A549 (cell line): Measurements from ENCODE around the gene BMAL1. TPM values are rescaled to one million over a fixed set of nuclear protein-coding genes. Genes with fewer than 3 reads are reported as not detected.

Experiments used
- ATAC-seq, 2 experiments: fragments of 200-7000 bp in 1 of 2; fragments of >200 bp in 1 of 2; cut with Nextera tagmentation in 1 of 2; cut with Tn5 transposase in 1 of 2; 3 replicates each; pipeline versions ENCODE4 v1.8.0 to v1.9.1; 2018 to 2020; ENCODE audit warnings: mild to moderate bottlenecking in 1 of 2, moderate library complexity in 1 of 2
- CTCF ChIA-PET: fragments of 300-600 bp; sonication (Branson Sonifier 250); formaldehyde crosslinking; extraction: SDS; loops from one replicate; lab custom pipeline; 2021; ENCODE audit warnings: antibody characterized with exemption, inconsistent platforms; lab: Yijun Ruan, JAX
- POLR2A ChIA-PET: fragments of 350-600 bp; formaldehyde crosslinking; extraction: SDS; loops from one replicate; lab custom pipeline; 2021; ENCODE audit warnings: antibody characterized with exemption, inconsistent platforms; lab: Yijun Ruan, JAX
- DNase-seq, 2 experiments: peaks; one replicate each; pipeline versions ENCODE4 v3.0.0 to v3.0.0-alpha.2; 2011 to 2016; ENCODE audit warnings: low read depth in 1 of 2, low spot score in 1 of 2
- FAIRE-seq: peaks from 2 replicates; lab custom pipeline; 2011; peaks lifted over from hg19 to GRCh38; lab: Jason Lieb, UNC
- H3K27ac ChIP-seq, 2 experiments: fragments of >200 bp; sonication (Bioruptor Twin); formaldehyde crosslinking; 3 replicates each; pipeline ENCODE4 v1.5.1; 2016 to 2017
- H3K4me1 ChIP-seq: fragments of >200 bp; sonication (Bioruptor Twin); formaldehyde crosslinking; 3 replicates; pipeline ENCODE4 v1.6.1; 2016
- H3K4me2 ChIP-seq: fragments of >200 bp; sonication (Bioruptor Twin); formaldehyde crosslinking; 3 replicates; pipeline ENCODE4 v1.6.1; 2016
- H3K4me3 ChIP-seq: fragments of >200 bp; sonication (Bioruptor Twin); formaldehyde crosslinking; 3 replicates; pipeline ENCODE4 v1.5.1; 2016
- H3K9me3 ChIP-seq: fragments of >200 bp; sonication (Bioruptor Twin); formaldehyde crosslinking; 3 replicates; pipeline ENCODE4 v1.6.1; 2016
- BHLHE40 ChIP-seq: IDR thresholded peaks from 2 replicates; pipeline ENCODE4 v1.6.1; 2012; ENCODE audit warnings: low read depth, low read length, inconsistent platforms
- CBX8 ChIP-seq: fragments of 200-600 bp; sonication (generic); IDR thresholded peaks from 2 replicates; pipeline ENCODE4 v1.6.1; 2016
- CEBPB ChIP-seq, 2 experiments: fragments of >200 bp in 1 of 2; sonication (Bioruptor Twin) in 1 of 2; formaldehyde crosslinking in 1 of 2; IDR thresholded peaks; 2 replicates each; pipeline ENCODE4 v1.6.1; 2012 to 2016
- EP300 ChIP-seq, 2 experiments: fragments of >200 bp; sonication (Bioruptor Twin); formaldehyde crosslinking; IDR thresholded peaks; 2 replicates in 1 of 2; 3 replicates in 1 of 2; pipeline ENCODE4 v1.6.1; 2016 to 2017
- ESRRA ChIP-seq: fragments of 150-350 bp; IDR thresholded peaks from 2 replicates; pipeline ENCODE4 v1.6.1; 2014; ENCODE audit warnings: mild to moderate bottlenecking, low read length, borderline replicate concordance
- FOSB ChIP-seq: fragments of 250-450 bp; sonication (Bioruptor Pico); IDR thresholded peaks from 2 replicates; pipeline ENCODE4 v1.5.0; 2020; ENCODE audit warnings: mild to moderate bottlenecking, moderate library complexity
- FOXS1 ChIP-seq: fragments of 250-450 bp; sonication (Bioruptor Pico); IDR thresholded peaks from 2 replicates; pipeline ENCODE4 v1.5.0; 2020; ENCODE audit warnings: mild to moderate bottlenecking, moderate library complexity
- HOXB5 ChIP-seq: fragments of 250-450 bp; sonication (Bioruptor Pico); IDR thresholded peaks from 2 replicates; pipeline ENCODE4 v1.5.0; 2020; ENCODE audit warnings: mild to moderate bottlenecking, moderate library complexity
- JUN ChIP-seq, 2 experiments: fragments of >200 bp; sonication (Bioruptor Twin); formaldehyde crosslinking; IDR thresholded peaks; 2 replicates in 1 of 2; 3 replicates in 1 of 2; pipeline ENCODE4 v1.6.1; 2016 to 2017
- KDM1A ChIP-seq: fragments of 200-600 bp; sonication (generic); IDR thresholded peaks from 2 replicates; pipeline ENCODE4 v1.6.1; 2016; ENCODE audit warnings: low read depth, mild to moderate bottlenecking
- MYC ChIP-seq: IDR thresholded peaks from 2 replicates; pipeline ENCODE4 v1.6.1; 2012; ENCODE audit warnings: mild to moderate bottlenecking, inconsistent platforms, low read length, improper control_type of control experiment, borderline replicate concordance
- NFE2L2 ChIP-seq: fragments of 150-350 bp; conservative IDR thresholded peaks from 2 replicates; pipeline ENCODE4 v1.6.1; 2014; ENCODE audit warnings: low read length
- NR3C1 ChIP-seq: fragments of >200 bp; sonication (Bioruptor Twin); formaldehyde crosslinking; IDR thresholded peaks from 3 replicates; pipeline ENCODE4 v1.6.1; 2017
- PHF8 ChIP-seq: fragments of 200-600 bp; sonication (generic); IDR thresholded peaks from 2 replicates; pipeline ENCODE4 v1.6.1; 2016; ENCODE audit warnings: low read depth, mild to moderate bottlenecking, antibody characterized with exemption, moderate library complexity, borderline replicate concordance
- RAD21 ChIP-seq, 2 experiments: fragments of >200 bp in 1 of 2; sonication (Bioruptor Twin) in 1 of 2; formaldehyde crosslinking in 1 of 2; IDR thresholded peaks in 1 of 2; conservative IDR thresholded peaks in 1 of 2; 2 replicates in 1 of 2; 3 replicates in 1 of 2; pipeline ENCODE4 v1.6.1; 2012 to 2018; ENCODE audit warnings: inconsistent platforms in 1 of 2
- RNF2 ChIP-seq: fragments of 200-600 bp; sonication (generic); IDR thresholded peaks from 2 replicates; pipeline ENCODE4 v1.6.1; 2016; ENCODE audit warnings: low read depth, mild to moderate bottlenecking, antibody characterized with exemption, moderate library complexity, borderline replicate concordance
- SMC3 ChIP-seq: fragments of >200 bp; sonication (Bioruptor Twin); formaldehyde crosslinking; IDR thresholded peaks from 3 replicates; pipeline ENCODE4 v1.6.1; 2018; ENCODE audit warnings: inconsistent platforms
- SREBF2 ChIP-seq: fragments of 450-650 bp; IDR thresholded peaks from 2 replicates; pipeline ENCODE4 v1.6.1; 2014; ENCODE audit warnings: mild to moderate bottlenecking, moderate library complexity
- TP53 ChIP-seq: fragments of 250-450 bp; sonication (Bioruptor Pico); IDR thresholded peaks from 2 replicates; pipeline ENCODE4 v1.5.0; 2021; ENCODE audit warnings: mild to moderate bottlenecking, moderate library complexity
- ZNF302 ChIP-seq: fragments of 250-450 bp; sonication (Bioruptor Pico); IDR thresholded peaks from 2 replicates; pipeline ENCODE4 v1.9.0; 2021; ENCODE audit warnings: inconsistent platforms, mild to moderate bottlenecking, moderate library complexity
- WGBS: methylation state at CpG from one replicate; pipeline ENCODE4 v1.1.6; 2017; ENCODE audit errors: missing lambda C conversion rate; 5-methylcytosine and 5-hydroxymethylcytosine counted together
- polyA plus RNA-seq, 4 experiments: library from polyadenylated mRNA; depleted of rRNA in 3 of 4; stranded (reverse); fragments of >200 nt; fragmentation: RNase III in 1 of 4; extraction: RNeasy Plus Mini Kit Qiagen cat#74134 plus additional on column Dnase treatment in 1 of 4; gene quantifications; 2 replicates in 3 of 4; 3 replicates in 1 of 4; pipeline ENCODE4 v1.2.3, GENCODE V29; 2011 to 2017
- TF ChIP-seq, protein P1 (sequence below): fragments of 150-350 bp; IDR thresholded peaks from 2 replicates; pipeline ENCODE4 v1.6.1; 2014; ENCODE audit warnings: low read depth, mild to moderate bottlenecking, low read length
- TF ChIP-seq, protein P2 (sequence below): fragments of >200 bp; sonication (Bioruptor Twin); formaldehyde crosslinking; IDR thresholded peaks from 2 replicates; pipeline ENCODE4 v1.6.1; 2016
- TF ChIP-seq, protein P3 (sequence below): fragments of >200 bp; sonication (Bioruptor Twin); formaldehyde crosslinking; IDR thresholded peaks from 3 replicates; pipeline ENCODE4 v1.6.1; 2016
- TF ChIP-seq, protein P4 (sequence below): fragments of 200-600 bp; sonication (generic); IDR thresholded peaks from 2 replicates; pipeline ENCODE4 v1.6.1; 2016; ENCODE audit warnings: antibody characterized with exemption, mild to moderate bottlenecking, moderate library complexity

Gene BMAL1
- polyA plus RNA-seq, 2 of the 4 experiments (the other 2 are of a cell fraction): 28.6 to 29.2 TPM

DNA sequence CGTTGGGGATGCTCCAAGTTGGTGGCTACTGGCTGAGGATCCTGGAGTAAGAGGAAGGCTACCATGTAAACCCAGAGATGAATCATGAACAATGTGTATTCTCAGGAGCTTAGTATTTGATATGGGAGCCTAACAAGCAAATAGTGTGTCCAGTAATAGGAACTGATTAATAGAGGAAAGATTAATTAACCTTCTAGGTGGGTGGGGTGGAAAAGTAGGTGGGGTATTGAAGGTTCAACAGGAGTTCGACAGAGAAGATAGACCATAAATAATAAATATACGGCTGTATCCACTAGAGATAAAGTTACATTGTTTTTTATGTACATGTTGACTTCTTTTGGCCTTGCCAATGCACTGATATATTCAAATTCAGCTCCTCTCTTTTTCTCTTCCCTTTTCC is 43.1 kb downstream of the BMAL1 start:
- CTCF ChIA-PET: interaction anchor here (0.9 to 3.1 kb wide), 6 partner anchors 8 to 357 kb away, joined by 3 to 11 read pairs (median 4); no protein-coding TSS in a partner anchor
- no peak for FAIRE-seq

DNA sequence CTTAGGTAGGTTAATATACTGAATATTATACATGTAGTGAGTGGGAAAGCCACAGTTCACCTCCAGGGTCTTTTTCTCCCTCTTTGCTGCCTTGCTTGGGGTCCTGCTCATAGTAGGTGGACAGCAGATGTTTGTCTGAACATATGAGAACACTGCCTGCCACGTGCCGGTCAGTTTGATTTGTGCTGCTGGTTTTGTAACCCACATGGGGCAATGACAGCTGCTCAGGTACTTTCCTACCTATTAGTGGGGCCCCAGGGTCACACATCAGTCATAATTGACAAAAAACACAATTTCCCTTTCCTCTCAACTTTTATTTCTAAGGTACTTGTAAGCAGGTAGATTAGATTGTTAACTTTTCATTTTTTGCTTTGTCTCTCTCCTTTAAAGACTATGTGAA is 43.8 kb downstream of the BMAL1 start:
- Histone ChIP-seq H3K27ac (no peak overlapping the region), H3K4me3 (no peak overlapping the region), H3K9me3 (no peaks in the 10 kb centered on the region), H3K4me2 (no peak overlapping the region), H3K4me1 (peaks cover 29% of the 10 kb centered on the region)
- POLR2A ChIA-PET: no interaction called here
- TF ChIP-seq ZNF302 (CRISPR knock-in tag) (no peak), SMC3 (no peak), SREBF2 (no peak), FOSB (CRISPR knock-in tag) (no peak), CBX8 (no peak), NFE2L2 (no peak), FOXS1 (CRISPR knock-in tag) (no peak), HOXB5 (CRISPR knock-in tag) (no peak), RNF2 (no peak), EP300 (IDR thresholded peaks at IDR 0.05) (no peak), TP53 (CRISPR knock-in tag) (no peak), RAD21 (conservative IDR thresholded peaks at IDR 0.05 in 1 of 2, IDR thresholded peaks at IDR 0.05 in 1 of 2) (no peak), KDM1A (no peak), NR3C1 (no peak)
- TF ChIP-seq, protein P1, sequence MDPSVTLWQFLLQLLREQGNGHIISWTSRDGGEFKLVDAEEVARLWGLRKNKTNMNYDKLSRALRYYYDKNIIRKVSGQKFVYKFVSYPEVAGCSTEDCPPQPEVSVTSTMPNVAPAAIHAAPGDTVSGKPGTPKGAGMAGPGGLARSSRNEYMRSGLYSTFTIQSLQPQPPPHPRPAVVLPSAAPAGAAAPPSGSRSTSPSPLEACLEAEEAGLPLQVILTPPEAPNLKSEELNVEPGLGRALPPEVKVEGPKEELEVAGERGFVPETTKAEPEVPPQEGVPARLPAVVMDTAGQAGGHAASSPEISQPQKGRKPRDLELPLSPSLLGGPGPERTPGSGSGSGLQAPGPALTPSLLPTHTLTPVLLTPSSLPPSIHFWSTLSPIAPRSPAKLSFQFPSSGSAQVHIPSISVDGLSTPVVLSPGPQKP: no peak
- TF ChIP-seq, protein P2, sequence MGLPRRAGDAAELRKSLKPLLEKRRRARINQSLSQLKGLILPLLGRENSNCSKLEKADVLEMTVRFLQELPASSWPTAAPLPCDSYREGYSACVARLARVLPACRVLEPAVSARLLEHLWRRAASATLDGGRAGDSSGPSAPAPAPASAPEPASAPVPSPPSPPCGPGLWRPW: no peak
- TF ChIP-seq, protein P3, sequence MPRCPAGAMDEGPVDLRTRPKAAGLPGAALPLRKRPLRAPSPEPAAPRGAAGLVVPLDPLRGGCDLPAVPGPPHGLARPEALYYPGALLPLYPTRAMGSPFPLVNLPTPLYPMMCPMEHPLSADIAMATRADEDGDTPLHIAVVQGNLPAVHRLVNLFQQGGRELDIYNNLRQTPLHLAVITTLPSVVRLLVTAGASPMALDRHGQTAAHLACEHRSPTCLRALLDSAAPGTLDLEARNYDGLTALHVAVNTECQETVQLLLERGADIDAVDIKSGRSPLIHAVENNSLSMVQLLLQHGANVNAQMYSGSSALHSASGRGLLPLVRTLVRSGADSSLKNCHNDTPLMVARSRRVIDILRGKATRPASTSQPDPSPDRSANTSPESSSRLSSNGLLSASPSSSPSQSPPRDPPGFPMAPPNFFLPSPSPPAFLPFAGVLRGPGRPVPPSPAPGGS: no peak
- 74% methylated on average over 2 of the region's 2 CpGs for WGBS
- DNase-seq: no peak
- CTCF ChIA-PET: interaction anchor here (1.1 to 3.1 kb wide), 6 partner anchors 7 to 357 kb away, joined by 3 to 11 read pairs (median 6); no protein-coding TSS in a partner anchor
- no peak for FAIRE-seq
- ATAC-seq: no peak

More for the DNA sequence above, 43.1 kb downstream of the BMAL1 start:
- 63% methylated on average over 3 of the region's 3 CpGs for WGBS
- Histone ChIP-seq H3K4me3 (no peak overlapping the region), H3K9me3 (no peaks in the 10 kb centered on the region), H3K4me1 (peaks cover 36% of the 10 kb centered on the region), H3K27ac (no peak overlapping the region), H3K4me2 (no peak overlapping the region)
- TF ChIP-seq PHF8: no peak
- no peak for TF ChIP-seq CEBPB (IDR thresholded peaks at IDR 0.05)
- no peak for TF ChIP-seq JUN (IDR thresholded peaks at IDR 0.05)
- no peak for TF ChIP-seq MYC
- TF ChIP-seq BHLHE40: no peak
- TF ChIP-seq ESRRA: no peak
- TF ChIP-seq, protein P4, sequence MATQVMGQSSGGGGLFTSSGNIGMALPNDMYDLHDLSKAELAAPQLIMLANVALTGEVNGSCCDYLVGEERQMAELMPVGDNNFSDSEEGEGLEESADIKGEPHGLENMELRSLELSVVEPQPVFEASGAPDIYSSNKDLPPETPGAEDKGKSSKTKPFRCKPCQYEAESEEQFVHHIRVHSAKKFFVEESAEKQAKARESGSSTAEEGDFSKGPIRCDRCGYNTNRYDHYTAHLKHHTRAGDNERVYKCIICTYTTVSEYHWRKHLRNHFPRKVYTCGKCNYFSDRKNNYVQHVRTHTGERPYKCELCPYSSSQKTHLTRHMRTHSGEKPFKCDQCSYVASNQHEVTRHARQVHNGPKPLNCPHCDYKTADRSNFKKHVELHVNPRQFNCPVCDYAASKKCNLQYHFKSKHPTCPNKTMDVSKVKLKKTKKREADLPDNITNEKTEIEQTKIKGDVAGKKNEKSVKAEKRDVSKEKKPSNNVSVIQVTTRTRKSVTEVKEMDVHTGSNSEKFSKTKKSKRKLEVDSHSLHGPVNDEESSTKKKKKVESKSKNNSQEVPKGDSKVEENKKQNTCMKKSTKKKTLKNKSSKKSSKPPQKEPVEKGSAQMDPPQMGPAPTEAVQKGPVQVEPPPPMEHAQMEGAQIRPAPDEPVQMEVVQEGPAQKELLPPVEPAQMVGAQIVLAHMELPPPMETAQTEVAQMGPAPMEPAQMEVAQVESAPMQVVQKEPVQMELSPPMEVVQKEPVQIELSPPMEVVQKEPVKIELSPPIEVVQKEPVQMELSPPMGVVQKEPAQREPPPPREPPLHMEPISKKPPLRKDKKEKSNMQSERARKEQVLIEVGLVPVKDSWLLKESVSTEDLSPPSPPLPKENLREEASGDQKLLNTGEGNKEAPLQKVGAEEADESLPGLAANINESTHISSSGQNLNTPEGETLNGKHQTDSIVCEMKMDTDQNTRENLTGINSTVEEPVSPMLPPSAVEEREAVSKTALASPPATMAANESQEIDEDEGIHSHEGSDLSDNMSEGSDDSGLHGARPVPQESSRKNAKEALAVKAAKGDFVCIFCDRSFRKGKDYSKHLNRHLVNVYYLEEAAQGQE: no peak
- no peak for ATAC-seq
- POLR2A ChIA-PET: no interaction called here
- no peak for DNase-seq
